ENCODE data around the gene GNG8. TPM values are rescaled to one million over a fixed set of nuclear protein-coding genes. Genes with fewer than 3 reads are reported as not detected.

The GNG8 gene
- total RNA-seq, 4 donors from 2014 or later: not detected

DNA sequence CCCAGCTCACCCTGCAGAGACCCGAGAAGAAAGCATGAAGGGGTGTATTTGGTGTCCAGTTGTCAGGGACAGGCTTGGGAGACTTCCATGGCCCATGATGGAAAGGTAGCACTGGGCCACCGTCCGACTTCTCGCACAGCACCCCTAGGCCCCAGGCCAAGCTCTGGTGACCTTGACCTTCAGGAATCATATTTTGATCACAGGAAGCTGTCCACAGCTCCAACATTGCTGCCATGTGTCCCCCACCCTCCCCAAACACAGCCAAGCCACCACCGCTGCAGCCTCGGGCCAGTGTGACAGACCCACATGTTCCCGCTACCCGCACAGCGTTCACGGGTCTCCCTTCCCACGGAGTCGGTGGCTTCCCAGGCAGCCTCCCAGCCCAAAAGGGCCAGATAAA, 10.3 kb downstream of the GNG8 start:
- ATAC-seq: peak in 1 of 2 donors; percentile 11
- no peak for TF ChIP-seq CTCF (IDR thresholded peaks at IDR 0.05 in 4 of 5, conservative IDR thresholded peaks at IDR 0.05 in 1 of 5)
- no peak for TF ChIP-seq POLR2A (IDR thresholded peaks at IDR 0.05)
- Histone ChIP-seq H3K9me3 (no peaks in the 10 kb centered on the region), H3K27ac (peak overlapping the region; percentile 65 to 83 (median 76)), H3K27me3 (no peaks in the 10 kb centered on the region), H3K4me1 (peaks cover 7 to 22% of the 10 kb centered on the region in 2 donors), H3K36me3 (no peaks in the 10 kb centered on the region), H3K4me3 (no peak overlapping the region)
- in situ Hi-C loops (cut with MboI; ENCODE audit: low sequenced_read_pairs in 4 of 4) (no loop called here), intact Hi-C loops (cut with DNase I; ENCODE audit: low total_unique reads) (no loop called here)
- no peak for DNase-seq

- TF ChIP-seq CTCF (IDR thresholded peaks at IDR 0.05 in 4 of 5, conservative IDR thresholded peaks at IDR 0.05 in 1 of 5) (no peak), POLR2A (IDR thresholded peaks at IDR 0.05) (no peak)
- peaks cover 10 to 25% of the 10 kb centered on the region in 2 donors for H3K4me1 ChIP-seq
- peak within 1 kb of the TSS in 1 of 4 donors; percentile 17 for H3K4me3 ChIP-seq
Measured at GRCh38 chr19:46624958-46625661, 10.9 kb downstream of the GNG8 start, which contains the start of gene PTGIR. PTGIR (minus strand) TSS chr19:46625089; CDS start chr19:46624225, 864 bp downstream.

GRCh38 chr19:46623915-46624502, 12.0 kb downstream of the GNG8 start:
- ATAC-seq (no peak), DNase-seq (no peak)
- TF ChIP-seq CTCF (IDR thresholded peaks at IDR 0.05 in 4 of 5, conservative IDR thresholded peaks at IDR 0.05 in 1 of 5) (no peak), POLR2A (IDR thresholded peaks at IDR 0.05) (no peak)
- Histone ChIP-seq H3K27me3 (no peaks in the 10 kb centered on the region), H3K9me3 (no peaks in the 10 kb centered on the region), H3K4me1 (peaks cover 18 to 32% of the 10 kb centered on the region in 2 donors), H3K27ac (peak overlapping the region; percentile 65 to 83 (median 76)), H3K36me3 (no peaks in the 10 kb centered on the region), H3K4me3 (no peak overlapping the region)
- intact Hi-C loops (cut with DNase I; ENCODE audit: low total_unique reads): no loop called here
- in situ Hi-C loops (cut with MboI; ENCODE audit: low sequenced_read_pairs in 4 of 4): no loop called here

More at GRCh38 chr19:46624958-46625661, 10.9 kb downstream of the GNG8 start, which contains the start of gene PTGIR:
- ATAC-seq: peak; percentile 70 to 73
- no peaks in the 10 kb centered on the region for H3K27me3 ChIP-seq
- no peaks in the 10 kb centered on the region for H3K9me3 ChIP-seq
- intact Hi-C loops (cut with DNase I; ENCODE audit: low total_unique reads) (no loop called here), in situ Hi-C loops (cut with MboI; ENCODE audit: low sequenced_read_pairs in 4 of 4) (no loop called here)
- DNase-seq: peak; percentile 63 to 75
- no peaks in the 10 kb centered on the region for H3K36me3 ChIP-seq
- peak within 1 kb of the TSS; percentile 65 to 83 (median 76) for H3K27ac ChIP-seq

DNA sequence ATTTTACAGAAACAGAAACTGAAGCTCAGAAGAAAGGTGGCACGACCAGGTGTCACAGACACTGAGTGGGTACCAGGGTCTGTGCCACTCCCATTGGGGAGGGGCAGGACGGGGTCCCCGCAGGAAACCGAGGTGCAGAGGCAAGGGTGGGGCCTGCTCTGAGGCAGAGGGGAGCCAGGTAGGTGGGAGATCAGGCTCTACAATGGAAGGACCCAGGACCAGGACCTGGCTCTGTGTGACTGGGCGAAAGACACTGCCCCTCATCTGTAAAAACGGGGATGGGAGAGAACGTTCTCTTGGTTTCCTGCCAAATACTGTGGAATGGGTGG, 13.9 kb downstream of the GNG8 start:
- TF ChIP-seq CTCF (IDR thresholded peaks at IDR 0.05 in 4 of 5, conservative IDR thresholded peaks at IDR 0.05 in 1 of 5): no peak
- TF ChIP-seq POLR2A (IDR thresholded peaks at IDR 0.05): no peak
- peaks cover 32 to 35% of the 10 kb centered on the region in 2 donors for H3K4me1 ChIP-seq

More for the DNA sequence above, 13.9 kb downstream of the GNG8 start:
- no peaks in the 10 kb centered on the region for H3K9me3 ChIP-seq
- peak overlapping the region in 3 of 4 donors; percentile 3 to 54 (median 4) for H3K27ac ChIP-seq
- H3K27me3 ChIP-seq: no peaks in the 10 kb centered on the region
- H3K4me3 ChIP-seq: no peak overlapping the region
- DNase-seq: no peak
- no peak for ATAC-seq
- intact Hi-C loops (cut with DNase I; ENCODE audit: low total_unique reads) (no loop called here), in situ Hi-C loops (cut with MboI; ENCODE audit: low sequenced_read_pairs in 4 of 4) (no loop called here)
- H3K36me3 ChIP-seq: no peaks in the 10 kb centered on the region

Measured in gastrocnemius medialis (tissue), 4 donors.